HG03108 (cell line): ENCODE results near the gene NR2C2.

ENCODE experiments used
- ATAC-seq: cut with Tn5 transposase; IDR thresholded peaks from one replicate; pipeline ENCODE4 v1.9.1; 2021; ENCODE audit warnings: moderate library complexity; ENCODE audit not compliant: unreplicated experiment

The NR2C2 gene

GRCh38 chr3:15096046-15096445, 148.7 kb downstream of the NR2C2 start:
- no peak for ATAC-seq

- ATAC-seq = no peak
These were observed 150.5 kb downstream of the NR2C2 start for GRCh38 chr3:15097891-15098290.
